Neuronal stem cell (in vitro differentiated cells): ENCODE measurements around the gene CES3. TPM values are rescaled to one million over a fixed set of nuclear protein-coding genes. Genes with fewer than 3 reads are reported as not detected.

Source experiments
- DNase-seq: peaks from one replicate; pipeline ENCODE4 v3.0.0-alpha.2; 2013; ENCODE audit warnings: low spot score
- H2AFZ ChIP-seq: one replicate; pipeline ENCODE4 v1.6.1; 2013; ENCODE audit warnings: mild to moderate bottlenecking, low read length, inconsistent platforms
- H2AK5ac ChIP-seq: 2 replicates; pipeline ENCODE4 v1.6.1; 2013; ENCODE audit warnings: low read depth, mild to moderate bottlenecking, inconsistent platforms, low read length, moderate library complexity, mixed read lengths
- H2BK120ac ChIP-seq: 2 replicates; pipeline ENCODE4 v1.6.1; 2013; ENCODE audit warnings: low read depth, mild to moderate bottlenecking, inconsistent platforms, low read length, moderate library complexity, mixed read lengths
- H2BK12ac ChIP-seq: one replicate; pipeline ENCODE4 v1.6.1; 2013; ENCODE audit warnings: low read length, inconsistent platforms
- H2BK15ac ChIP-seq: 2 replicates; pipeline ENCODE4 v1.6.1; 2013; ENCODE audit warnings: mild to moderate bottlenecking, low read length, inconsistent platforms, mixed read lengths
- H2BK5ac ChIP-seq: one replicate; pipeline ENCODE4 v1.6.1; 2013; ENCODE audit warnings: inconsistent platforms, mild to moderate bottlenecking, low read length, moderate library complexity
- H3K14ac ChIP-seq: one replicate; pipeline ENCODE4 v1.6.1; 2013; ENCODE audit warnings: low read length, inconsistent platforms
- H3K18ac ChIP-seq: 2 replicates; pipeline ENCODE4 v1.6.1; 2013; ENCODE audit warnings: low read length, inconsistent platforms
- H3K23ac ChIP-seq: 2 replicates; pipeline ENCODE4 v1.6.1; 2013; ENCODE audit warnings: low read depth, mild to moderate bottlenecking, mixed read lengths, low read length, inconsistent platforms; ENCODE audit not compliant: poor library complexity
- H3K27ac ChIP-seq: replicated peaks from 3 replicates; pipeline ENCODE4 v1.5.1; 2013; ENCODE audit warnings: low read length, inconsistent platforms
- H3K27me3 ChIP-seq, 3 experiments: 2 replicates each; pipeline ENCODE4 v1.6.1; 2013; ENCODE audit warnings: low read length in 3 of 3, mild to moderate bottlenecking in 2 of 3, inconsistent platforms in 1 of 3, low read depth in 1 of 3, mixed read lengths in 1 of 3, moderate library complexity in 1 of 3; ENCODE audit not compliant: control insufficient read depth in 3 of 3, insufficient read depth in 3 of 3
- H3K36me3 ChIP-seq, 2 donors: replicated peaks in 1 of 2; 2 replicates each; pipeline ENCODE4 v1.6.1; 2013; ENCODE audit warnings: low read length in 2 of 2; ENCODE audit not compliant: control insufficient read depth in 2 of 2, insufficient read depth in 2 of 2
- H3K4ac ChIP-seq: 2 replicates; pipeline ENCODE4 v1.6.1; 2013; ENCODE audit warnings: inconsistent platforms, mild to moderate bottlenecking, low read length, moderate library complexity
- H3K4me1 ChIP-seq, 2 donors: 1 replicate in 1 of 2; 2 replicates in 1 of 2; pipeline ENCODE4 v1.6.1; 2013; ENCODE audit warnings: low read length in 2 of 2, low read depth in 1 of 2; ENCODE audit not compliant: control insufficient read depth in 2 of 2, insufficient read depth in 1 of 2
- H3K4me2 ChIP-seq: one replicate; pipeline ENCODE4 v1.6.1; 2013; ENCODE audit warnings: mild to moderate bottlenecking, low read length, inconsistent platforms; ENCODE audit not compliant: insufficient read depth, poor library complexity, severe bottlenecking
- H3K4me3 ChIP-seq, 2 donors: 2 replicates each; pipeline ENCODE4 v1.5.1; 2013; ENCODE audit warnings: low read length in 2 of 2, mild to moderate bottlenecking in 2 of 2, inconsistent platforms in 1 of 2, moderate library complexity in 1 of 2
- H3K79me1 ChIP-seq: one replicate; pipeline ENCODE4 v1.6.1; 2013; ENCODE audit warnings: low read depth, mild to moderate bottlenecking, inconsistent platforms, low read length, moderate library complexity
- H3K9ac ChIP-seq: one replicate; pipeline ENCODE4 v1.6.1; 2013; ENCODE audit warnings: mild to moderate bottlenecking, low read depth, low read length, inconsistent platforms; ENCODE audit not compliant: poor library complexity
- H3K9me3 ChIP-seq, 2 donors: replicated peaks in 1 of 2; 2 replicates each; pipeline versions ENCODE3 to v1.6.1; 2013; ENCODE audit warnings: low read length in 2 of 2, mild to moderate bottlenecking in 2 of 2, inconsistent platforms in 1 of 2, low read depth in 1 of 2, mixed read lengths in 1 of 2, moderate library complexity in 1 of 2; ENCODE audit not compliant: control insufficient read depth in 2 of 2, insufficient read depth in 1 of 2
- H4K8ac ChIP-seq: one replicate; pipeline ENCODE4 v1.6.1; 2013; ENCODE audit warnings: low read depth, mild to moderate bottlenecking, inconsistent platforms, low read length, moderate library complexity
- H4K91ac ChIP-seq: one replicate; pipeline ENCODE4 v1.6.1; 2013; ENCODE audit warnings: low read length, low read depth, mild to moderate bottlenecking, inconsistent platforms; ENCODE audit not compliant: poor library complexity
- WGBS, 2 donors: extraction: QIAGEN DNeasy Blood & Tissue Kit; methylation state at CpG; one replicate each; pipeline ENCODE4 v1.1.7; 2013; ENCODE audit warnings: missing lambda C conversion rate in 2 of 2, mixed read lengths in 1 of 2; ENCODE audit not compliant: insufficient read length in 2 of 2, insufficient replicate concordance in 1 of 2; ENCODE audit errors: extremely low coverage in 2 of 2; 5-methylcytosine and 5-hydroxymethylcytosine counted together
- small RNA-seq: library from polyadenylated mRNA; stranded (forward); fragments of <200 nt; extraction: miRNeasy Mini kit (QIAGEN cat#:217004); gene quantifications from one replicate; pipeline ENCODE3, GENCODE V24; 2013; ENCODE audit not compliant: insufficient read depth

The CES3 gene

DNA sequence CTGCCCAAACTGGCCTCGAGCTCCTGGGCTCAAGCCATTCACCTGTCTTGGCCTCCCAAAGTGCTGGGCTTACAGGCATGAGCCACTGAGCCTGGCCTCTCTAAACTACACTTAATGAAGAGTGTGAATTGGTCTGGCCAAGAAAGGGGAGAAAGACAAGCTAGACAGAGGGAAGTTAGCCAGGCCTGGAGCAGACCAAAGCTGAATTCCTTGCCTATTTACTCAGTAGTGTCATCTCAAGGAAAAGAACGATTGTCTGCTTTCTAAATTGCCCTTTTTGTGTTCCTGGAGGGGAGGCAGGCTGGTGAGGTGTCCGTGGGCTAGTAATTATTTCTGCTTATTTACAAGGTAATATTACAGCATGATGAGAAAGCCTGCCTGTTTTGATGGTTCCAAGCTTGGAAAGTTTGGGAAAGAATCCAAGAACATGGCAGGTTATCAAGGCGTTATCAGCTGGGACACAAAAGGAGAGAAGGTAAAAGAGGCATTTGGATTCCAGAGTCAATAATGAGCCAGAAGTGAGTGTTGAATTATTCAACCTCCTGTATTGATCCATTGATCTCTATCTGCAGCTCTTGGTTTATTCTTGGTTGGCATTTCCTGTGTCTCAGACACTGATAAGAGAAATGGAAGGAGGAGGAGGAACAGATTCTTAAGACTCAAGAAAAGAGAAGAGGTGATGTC lies 61.6 kb downstream of the CES3 start:
- no peak overlapping the region for H3K4me2 ChIP-seq
- no peak overlapping the region for H3K4ac ChIP-seq
- no peaks in the 10 kb centered on the region for H3K36me3 ChIP-seq
- WGBS, 2 donors: no CpG with 5 or more reads among the region's 4 CpGs
- H3K27ac ChIP-seq: no peak overlapping the region
- H2AFZ ChIP-seq: no peak overlapping the region
- no peak overlapping the region for H3K9ac ChIP-seq
- H3K14ac ChIP-seq: no peak overlapping the region
- no peak overlapping the region for H3K23ac ChIP-seq
- no peak overlapping the region for H2BK12ac ChIP-seq
- H3K18ac ChIP-seq: no peak overlapping the region
- no peak overlapping the region for H4K8ac ChIP-seq
- peaks cover 0 to under 1% (median 0%) of the 10 kb centered on the region in 3 experiments for H3K27me3 ChIP-seq
- peaks cover 0 to 3% of the 10 kb centered on the region in 2 donors for H3K4me1 ChIP-seq
- H3K4me3 ChIP-seq: no peak overlapping the region
- no peak overlapping the region for H2AK5ac ChIP-seq
- no peaks in the 10 kb centered on the region for H3K79me1 ChIP-seq
- no peak overlapping the region for H2BK15ac ChIP-seq
- H4K91ac ChIP-seq: no peak overlapping the region
- no peak for DNase-seq
- H3K9me3 ChIP-seq: no peaks in the 10 kb centered on the region
- no peak overlapping the region for H2BK5ac ChIP-seq
- H2BK120ac ChIP-seq: no peak overlapping the region

DNA sequence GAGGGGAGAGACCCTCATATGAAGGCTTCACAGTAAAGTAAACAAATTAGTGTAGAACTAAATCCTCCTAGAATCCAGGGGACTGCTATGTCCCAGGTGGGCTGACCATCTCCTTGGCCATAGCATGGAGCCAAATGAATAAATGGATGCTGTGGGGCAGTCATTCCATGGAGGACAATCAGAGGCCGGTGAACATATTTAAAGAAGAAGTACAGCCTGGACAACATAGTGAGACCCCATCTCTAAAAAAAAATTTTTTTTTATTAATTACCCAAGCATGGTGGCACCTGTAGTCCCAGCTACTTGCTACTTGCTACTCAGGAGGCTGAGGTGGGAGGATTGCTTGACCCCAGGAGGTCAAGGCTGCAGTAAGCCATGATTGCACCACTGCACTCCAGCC lies 62.6 kb downstream of the CES3 start:
- Histone ChIP-seq H3K36me3 (no peaks in the 10 kb centered on the region), H3K9ac (no peak overlapping the region), H3K23ac (no peak overlapping the region), H2AK5ac (no peak overlapping the region), H3K4me2 (no peak overlapping the region), H3K4ac (no peak overlapping the region), H4K8ac (no peak overlapping the region), H2BK120ac (no peak overlapping the region), H3K14ac (no peak overlapping the region), H2AFZ (no peak overlapping the region), H3K4me1 (peaks cover 0 to 4% of the 10 kb centered on the region in 2 donors), H3K27me3 (no peaks in the 10 kb centered on the region), H3K4me3 (no peak overlapping the region), H2BK12ac (no peak overlapping the region), H2BK5ac (no peak overlapping the region), H3K18ac (no peak overlapping the region), H3K79me1 (no peaks in the 10 kb centered on the region), H3K9me3 (no peaks in the 10 kb centered on the region), H4K91ac (no peak overlapping the region), H2BK15ac (no peak overlapping the region), H3K27ac (no peak overlapping the region)
- no peak for DNase-seq
- WGBS, 2 donors: no CpG with 5 or more reads among the region's 1 CpG

Small RNA genes within 50 kb of the gene (small RNA-seq; reads per million reads assigned to genes)
- not detected for gene RN7SL543P
